ENCODE measurements around the gene COL27A1.
"Not testable (repeated sequence)": the region's sequence is repeated elsewhere in the genome, so short reads cannot be mapped to it uniquely, and the experiment has no call there.

The COL27A1 gene

GRCh38 chr9:114324492-114324891 lies 169.2 kb downstream of the COL27A1 start:
- TF ChIP-seq POLR2AphosphoS5 (IDR thresholded peaks at IDR 0.05; ENCODE audit: low read depth, low read length) = no peak
- TF ChIP-seq TAF1 (IDR thresholded peaks at IDR 0.05; ENCODE audit: low read depth, low read length) = no peak
- no peak for TF ChIP-seq POLR2A (IDR thresholded peaks at IDR 0.05; ENCODE audit: low read depth, low read length)
- no peak for TF ChIP-seq PAX5 (IDR thresholded peaks at IDR 0.05; ENCODE audit: insufficient read depth, low read length, severe bottlenecking)
- no peak for TF ChIP-seq SPI1 (IDR thresholded peaks at IDR 0.05; ENCODE audit: low read depth, low read length)
- no peak for TF ChIP-seq POU2F2 (IDR thresholded peaks at IDR 0.05; ENCODE audit: low read depth, low read length)
- DNase-seq (ENCODE audit: insufficient read length, low spot score) = no peak
- FAIRE-seq = no peak

GRCh38 chr9:114324965-114325364 lies 169.6 kb downstream of the COL27A1 start:
- DNase-seq (ENCODE audit: insufficient read length, low spot score); FAIRE-seq: not testable (repeated sequence)

- FAIRE-seq; DNase-seq (ENCODE audit: insufficient read length, low spot score): not testable (repeated sequence)
These were observed 170.4 kb downstream of the COL27A1 start for GRCh38 chr9:114325684-114326254.

- no peak for TF ChIP-seq POU2F2 (IDR thresholded peaks at IDR 0.05; ENCODE audit: low read depth, low read length)
- TF ChIP-seq POLR2A (IDR thresholded peaks at IDR 0.05; ENCODE audit: low read depth, low read length) = no peak
- TF ChIP-seq PAX5 (IDR thresholded peaks at IDR 0.05; ENCODE audit: insufficient read depth, low read length, severe bottlenecking) = no peak
- no peak for TF ChIP-seq SPI1 (IDR thresholded peaks at IDR 0.05; ENCODE audit: low read depth, low read length)
- TF ChIP-seq POLR2AphosphoS5 (IDR thresholded peaks at IDR 0.05; ENCODE audit: low read depth, low read length) = no peak
- no peak for TF ChIP-seq TAF1 (IDR thresholded peaks at IDR 0.05; ENCODE audit: low read depth, low read length)
- FAIRE-seq (no peak), DNase-seq (ENCODE audit: insufficient read length, low spot score) (no peak)
These were observed 172.4 kb downstream of the COL27A1 start for GRCh38 chr9:114327749-114328148.

GRCh38 chr9:114328357-114328820 lies 173.1 kb downstream of the COL27A1 start:
- FAIRE-seq; DNase-seq (ENCODE audit: insufficient read length, low spot score): not testable (repeated sequence)

GRCh38 chr9:114328937-114329624 lies 173.7 kb downstream of the COL27A1 start:
- not testable (repeated sequence) for FAIRE-seq; DNase-seq (ENCODE audit: insufficient read length, low spot score)

- FAIRE-seq; DNase-seq (ENCODE audit: insufficient read length, low spot score): not testable (repeated sequence)
These were observed 174.3 kb downstream of the COL27A1 start, which contains the start of gene ORM2 for GRCh38 chr9:114329625-114330022. TSS of gene ORM2 (plus strand) at chr9:114329869. CDS start at chr9:114329905, 36 bp downstream.

GRCh38 chr9:114330636-114331035 lies 175.3 kb downstream of the COL27A1 start:
- TF ChIP-seq TAF1 (IDR thresholded peaks at IDR 0.05; ENCODE audit: low read depth, low read length) (no peak), PAX5 (IDR thresholded peaks at IDR 0.05; ENCODE audit: insufficient read depth, low read length, severe bottlenecking) (no peak), POU2F2 (IDR thresholded peaks at IDR 0.05; ENCODE audit: low read depth, low read length) (no peak), POLR2A (IDR thresholded peaks at IDR 0.05; ENCODE audit: low read depth, low read length) (no peak), SPI1 (IDR thresholded peaks at IDR 0.05; ENCODE audit: low read depth, low read length) (no peak), POLR2AphosphoS5 (IDR thresholded peaks at IDR 0.05; ENCODE audit: low read depth, low read length) (no peak)
- FAIRE-seq (no peak), DNase-seq (ENCODE audit: insufficient read length, low spot score) (no peak)

GRCh38 chr9:114331229-114332195 lies 176.2 kb downstream of the COL27A1 start:
- FAIRE-seq; DNase-seq (ENCODE audit: insufficient read length, low spot score): not testable (repeated sequence)

- TF ChIP-seq POLR2AphosphoS5 (IDR thresholded peaks at IDR 0.05; ENCODE audit: low read depth, low read length) = peak; percentile 40; the same call in 1 of the 2 replicates
- FAIRE-seq = peak; percentile 28
- DNase-seq (ENCODE audit: insufficient read length, low spot score) = not testable (repeated sequence)
These were observed 177.2 kb downstream of the COL27A1 start for GRCh38 chr9:114332474-114333040.

- FAIRE-seq; DNase-seq (ENCODE audit: insufficient read length, low spot score): not testable (repeated sequence)
These were observed 178.4 kb downstream of the COL27A1 start for GRCh38 chr9:114333718-114334117.
